Sigmoid colon (tissue), 7 donors: ENCODE data around the gene NLRX1. TPM values are rescaled to one million over a fixed set of nuclear protein-coding genes. Genes with fewer than 3 reads are reported as not detected.

Experiments
- DNase-seq: peaks from one replicate; pipeline ENCODE4 v3.0.0-alpha.2; 2019
- H3K27ac ChIP-seq, 4 donors: fragments of 200-600 bp; sonication (generic); one replicate each; pipeline ENCODE4 v1.5.1; 2016 to 2019; ENCODE audit warnings: mild to moderate bottlenecking in 1 of 4
- H3K27me3 ChIP-seq, 3 donors: fragments of 200-600 bp; sonication (generic); one replicate each; pipeline ENCODE4 v1.5.1; 2019; ENCODE audit warnings: mild to moderate bottlenecking in 1 of 3
- H3K36me3 ChIP-seq, 4 donors: fragments of 200-600 bp; sonication (generic); one replicate each; pipeline ENCODE4 v1.5.1; 2016 to 2019
- H3K4me1 ChIP-seq, 4 donors: fragments of 200-600 bp; sonication (generic); one replicate each; pipeline ENCODE4 v1.5.1; 2017 to 2019
- H3K4me3 ChIP-seq, 4 donors: fragments of 200-600 bp; sonication (generic); one replicate each; pipeline ENCODE4 v1.5.1; 2017 to 2019; ENCODE audit warnings: mild to moderate bottlenecking in 2 of 4, moderate library complexity in 1 of 4
- H3K9me3 ChIP-seq, 4 donors: fragments of 200-600 bp in 3 of 4; sonication (generic) in 3 of 4; one replicate each; pipeline versions ENCODE4 v1.5.1 to v1.6.1; 2013 to 2019
- EP300 ChIP-seq, 4 donors: sonication (generic); formaldehyde crosslinking; IDR thresholded peaks; one replicate each; pipeline ENCODE4 v1.6.1; 2017; ENCODE audit warnings: antibody characterized with exemption in 4 of 4
- POLR2A ChIP-seq, 2 donors: fragments of 450-650 bp; IDR thresholded peaks; one replicate each; pipeline ENCODE4 v1.6.1; 2016; ENCODE audit warnings: antibody characterized with exemption in 2 of 2, mild to moderate bottlenecking in 2 of 2, moderate library complexity in 2 of 2
- POLR2AphosphoS5 ChIP-seq, 4 donors: sonication (generic); formaldehyde crosslinking; IDR thresholded peaks; one replicate each; pipeline ENCODE4 v1.6.1; 2017; ENCODE audit warnings: antibody characterized with exemption in 4 of 4
- WGBS, 2 donors: extraction: QIAGEN DNeasy Blood & Tissue Kit; methylation state at CpG; one replicate each; pipeline ENCODE4 v1.1.7; 2013; 5-methylcytosine and 5-hydroxymethylcytosine counted together
- intact Hi-C: fragments of 100-400 bp; cut with DNase I; formaldehyde crosslinking; loops from one replicate; pipeline ENCODE4 v1.15.1; 2023
- polyA plus RNA-seq, 3 donors: library from polyadenylated mRNA; stranded (reverse); fragments of 200-250 nt; gene quantifications; one replicate each; pipeline ENCODE4 v1.2.3, GENCODE V29; 2013
- total RNA-seq, 4 donors: library from RNA; depleted of rRNA; stranded (reverse); fragments of >200 nt; gene quantifications; one replicate each; pipeline ENCODE4 v1.1.0, GENCODE V29; 2016
- TF ChIP-seq, protein P1 (sequence below), 4 experiments: fragments of 450-650 bp in 3 of 4; fragments of 200-600 bp in 1 of 4; IDR thresholded peaks; one replicate each; pipeline ENCODE4 v1.5.1; 2016 to 2019; ENCODE audit warnings: antibody characterized with exemption in 4 of 4, mild to moderate bottlenecking in 3 of 4, moderate library complexity in 2 of 4
- donor health status: healthy with polysubstance abuse.
- donor health status: Bipolar disorder and iron deficiency.
- donor health status: healthy.

NLRX1 gene
- total and polyA plus RNA-seq, 7 donors, result 3.9 to 21.9 (median 10.7) TPM

- 13 to 58% methylated on average over 15 of the region's 15 CpGs for WGBS, 2 donors
- no peak for DNase-seq
- intact Hi-C loops, result no loop called here
- Histone ChIP-seq H3K4me1 (no peaks in the 10 kb centered on the region), H3K27me3 (peaks cover 0 to 20% (median 3%) of the 10 kb centered on the region in 3 donors), H3K9me3 (no peaks in the 10 kb centered on the region), H3K27ac (no peak overlapping the region), H3K36me3 (peaks cover 0 to 20% (median 0%) of the 10 kb centered on the region in 4 donors), H3K4me3 (no peak overlapping the region)
- TF ChIP-seq POLR2AphosphoS5 (IDR thresholded peaks at IDR 0.05) (no peak), EP300 (IDR thresholded peaks at IDR 0.05) (no peak), POLR2A (IDR thresholded peaks at IDR 0.05) (no peak)
- TF ChIP-seq, protein P1, sequence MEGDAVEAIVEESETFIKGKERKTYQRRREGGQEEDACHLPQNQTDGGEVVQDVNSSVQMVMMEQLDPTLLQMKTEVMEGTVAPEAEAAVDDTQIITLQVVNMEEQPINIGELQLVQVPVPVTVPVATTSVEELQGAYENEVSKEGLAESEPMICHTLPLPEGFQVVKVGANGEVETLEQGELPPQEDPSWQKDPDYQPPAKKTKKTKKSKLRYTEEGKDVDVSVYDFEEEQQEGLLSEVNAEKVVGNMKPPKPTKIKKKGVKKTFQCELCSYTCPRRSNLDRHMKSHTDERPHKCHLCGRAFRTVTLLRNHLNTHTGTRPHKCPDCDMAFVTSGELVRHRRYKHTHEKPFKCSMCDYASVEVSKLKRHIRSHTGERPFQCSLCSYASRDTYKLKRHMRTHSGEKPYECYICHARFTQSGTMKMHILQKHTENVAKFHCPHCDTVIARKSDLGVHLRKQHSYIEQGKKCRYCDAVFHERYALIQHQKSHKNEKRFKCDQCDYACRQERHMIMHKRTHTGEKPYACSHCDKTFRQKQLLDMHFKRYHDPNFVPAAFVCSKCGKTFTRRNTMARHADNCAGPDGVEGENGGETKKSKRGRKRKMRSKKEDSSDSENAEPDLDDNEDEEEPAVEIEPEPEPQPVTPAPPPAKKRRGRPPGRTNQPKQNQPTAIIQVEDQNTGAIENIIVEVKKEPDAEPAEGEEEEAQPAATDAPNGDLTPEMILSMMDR (IDR thresholded peaks at IDR 0.05), result no peak
Observed at GRCh38 chr11:119185981-119186634, 17.6 kb downstream of the NLRX1 start.

GRCh38 chr11:119187123-119187892 lies 18.8 kb downstream of the NLRX1 start:
- Histone ChIP-seq H3K4me3 (no peak overlapping the region), H3K27me3 (peaks cover 0 to 20% (median 3%) of the 10 kb centered on the region in 3 donors), H3K4me1 (no peaks in the 10 kb centered on the region), H3K36me3 (peaks cover 0 to 8% (median 0%) of the 10 kb centered on the region in 4 donors), H3K9me3 (no peaks in the 10 kb centered on the region), H3K27ac (no peak overlapping the region)
- DNase-seq, result no peak
- 80 to 87% methylated on average over 21 of the region's 21 CpGs for WGBS, 2 donors
- intact Hi-C loops, result no loop called here
- no peak for TF ChIP-seq POLR2A (IDR thresholded peaks at IDR 0.05)
- no peak for TF ChIP-seq POLR2AphosphoS5 (IDR thresholded peaks at IDR 0.05)
- TF ChIP-seq EP300 (IDR thresholded peaks at IDR 0.05), result no peak
- TF ChIP-seq, protein P1 (IDR thresholded peaks at IDR 0.05), result no peak

- intact Hi-C loops, result no loop called here
- no peak for TF ChIP-seq POLR2AphosphoS5 (IDR thresholded peaks at IDR 0.05)
- TF ChIP-seq, protein P1 (IDR thresholded peaks at IDR 0.05), result no peak
- no peak for TF ChIP-seq POLR2A (IDR thresholded peaks at IDR 0.05)
- no peak for TF ChIP-seq EP300 (IDR thresholded peaks at IDR 0.05)
- 89% methylated on average over 11 of the region's 11 CpGs for WGBS, 2 donors
Observed at GRCh38 chr11:119188067-119188466, 19.5 kb downstream of the NLRX1 start.

GRCh38 chr11:119188887-119189286 lies 20.4 kb downstream of the NLRX1 start:
- WGBS, 2 donors, result 80 to 83% methylated on average over 8 of the region's 8 CpGs
- Histone ChIP-seq H3K9me3 (no peaks in the 10 kb centered on the region), H3K4me3 (no peak overlapping the region), H3K4me1 (no peaks in the 10 kb centered on the region), H3K27me3 (peaks cover 0 to 20% (median 3%) of the 10 kb centered on the region in 3 donors), H3K36me3 (peaks cover 0 to 2% (median 0%) of the 10 kb centered on the region in 4 donors), H3K27ac (no peak overlapping the region)
- DNase-seq, result no peak
- intact Hi-C loops, result no loop called here
- TF ChIP-seq, protein P1 (IDR thresholded peaks at IDR 0.05), result no peak
- TF ChIP-seq POLR2AphosphoS5 (IDR thresholded peaks at IDR 0.05) (no peak), EP300 (IDR thresholded peaks at IDR 0.05) (no peak), POLR2A (IDR thresholded peaks at IDR 0.05) (no peak)

More at GRCh38 chr11:119188067-119188466, 19.5 kb downstream of the NLRX1 start:
- no peak overlapping the region for H3K27ac ChIP-seq
- no peak overlapping the region for H3K4me3 ChIP-seq
- H3K4me1 ChIP-seq, result no peaks in the 10 kb centered on the region
- no peak for DNase-seq
- H3K9me3 ChIP-seq, result no peaks in the 10 kb centered on the region
- peaks cover 0 to 20% (median 3%) of the 10 kb centered on the region in 3 donors for H3K27me3 ChIP-seq
- H3K36me3 ChIP-seq, result peaks cover 0 to 4% (median 0%) of the 10 kb centered on the region in 4 donors
